GM19324 (cell line): ENCODE results near the gene MCF2L.

Source experiments
- ATAC-seq: cut with Tn5 transposase; IDR thresholded peaks from one replicate; pipeline ENCODE4 v1.9.1; 2021; ENCODE audit warnings: mild to moderate bottlenecking, moderate library complexity; ENCODE audit not compliant: unreplicated experiment, low FRiP score

MCF2L gene

DNA sequence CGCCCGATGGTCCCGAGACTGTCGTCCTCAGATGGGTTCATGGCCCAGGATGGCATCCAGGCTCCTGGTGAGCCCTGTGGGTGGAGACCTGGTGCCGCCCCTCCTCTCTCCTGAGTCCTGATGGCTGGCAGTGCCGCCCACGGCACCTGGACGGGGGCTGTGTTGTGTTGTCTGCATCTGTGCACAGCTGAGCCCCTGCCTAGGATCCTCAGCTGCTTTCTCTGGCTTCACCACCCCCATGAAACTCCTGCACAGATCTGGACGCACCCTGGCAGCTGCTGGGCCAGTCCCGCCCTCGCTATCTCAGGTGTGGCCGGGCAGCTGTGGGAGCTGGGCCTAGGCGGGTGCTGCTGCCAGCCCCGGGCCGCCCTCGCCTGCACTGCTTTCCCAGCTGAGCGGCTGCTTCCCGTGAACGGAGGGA is 27.7 kb downstream of the MCF2L start:
- ATAC-seq, result no peak

DNA sequence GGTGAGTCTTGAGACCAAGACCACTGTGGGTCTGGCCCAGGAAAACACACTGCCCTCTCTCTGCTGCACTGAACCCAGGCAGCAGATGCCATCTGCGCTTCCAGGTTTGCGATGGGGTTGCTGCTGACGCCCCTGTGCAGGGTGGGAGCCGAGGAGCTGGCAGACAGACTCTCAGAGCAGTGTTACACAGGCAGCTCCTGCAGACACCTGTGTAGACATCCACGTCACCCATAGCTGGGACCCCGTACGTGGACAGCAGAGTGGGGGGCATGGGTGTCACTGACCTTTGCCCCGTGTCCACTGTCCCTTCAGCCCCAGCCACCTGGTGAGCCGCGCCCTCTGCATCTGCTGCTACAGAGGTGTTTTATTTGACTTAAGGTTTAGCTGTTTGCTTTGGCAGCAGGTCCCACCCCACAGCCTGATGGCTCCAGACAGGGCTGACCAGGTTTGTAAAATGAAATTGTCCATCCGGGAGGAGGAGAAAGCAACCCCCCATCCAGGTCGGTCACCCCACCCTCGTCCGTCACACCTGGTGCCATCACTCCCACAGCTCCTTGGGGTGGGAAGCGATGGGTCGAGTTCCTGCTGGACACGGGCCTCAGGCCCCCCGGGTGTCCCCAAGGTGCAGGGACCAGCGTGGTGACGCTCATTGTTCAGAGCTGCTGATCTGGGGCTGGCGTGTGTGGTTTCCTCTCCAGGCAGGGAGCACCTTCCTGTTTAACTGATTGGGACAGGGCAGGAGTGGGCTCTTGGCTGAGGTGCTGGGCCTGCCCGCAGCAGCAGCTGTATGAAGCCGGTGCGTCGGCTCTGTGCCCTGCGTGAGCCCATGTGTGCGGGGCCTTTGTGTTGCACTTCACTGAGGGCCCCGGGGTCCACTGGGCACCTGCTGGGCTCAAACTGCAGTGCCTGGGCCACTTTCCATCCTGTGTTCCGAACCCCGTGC is 28.4 kb downstream of the MCF2L start:
- no peak for ATAC-seq

DNA sequence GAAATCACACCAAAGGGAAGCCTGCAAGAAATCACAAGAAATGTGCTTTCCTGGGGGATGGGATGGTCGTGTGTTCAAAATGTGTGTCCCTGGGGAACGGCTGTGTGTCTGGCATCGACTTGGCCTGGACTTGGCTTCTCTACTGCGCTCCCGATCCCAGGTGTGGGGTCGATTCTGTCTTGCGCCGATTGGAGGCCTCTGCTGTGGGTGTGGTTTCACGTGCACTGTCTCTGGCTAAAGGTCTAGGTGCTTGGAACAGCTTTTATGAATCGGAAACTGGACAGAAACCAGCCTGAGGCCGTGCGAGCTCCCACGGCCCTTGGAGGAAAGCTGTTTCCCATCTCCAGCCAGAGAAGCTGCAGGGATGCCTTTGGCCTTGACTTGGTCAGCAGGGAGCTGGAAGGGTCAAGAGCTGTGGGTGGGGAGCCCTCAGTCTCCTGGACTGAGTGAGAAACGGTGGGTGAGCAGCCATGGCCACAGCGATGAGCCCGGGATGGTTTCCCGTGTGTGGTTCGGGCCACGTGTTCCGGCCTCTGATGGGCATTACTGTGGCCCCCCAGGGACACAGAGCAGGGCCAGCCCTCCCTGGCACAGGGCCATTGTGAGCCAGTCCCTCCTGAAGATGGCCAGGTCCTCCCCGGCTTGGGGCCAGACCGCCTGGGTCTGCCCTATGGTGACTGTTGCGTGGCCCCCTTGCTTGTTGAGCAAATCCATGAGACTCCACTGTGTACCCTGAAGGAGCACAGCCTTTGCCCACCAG is 29.7 kb downstream of the MCF2L start:
- no peak for ATAC-seq

DNA sequence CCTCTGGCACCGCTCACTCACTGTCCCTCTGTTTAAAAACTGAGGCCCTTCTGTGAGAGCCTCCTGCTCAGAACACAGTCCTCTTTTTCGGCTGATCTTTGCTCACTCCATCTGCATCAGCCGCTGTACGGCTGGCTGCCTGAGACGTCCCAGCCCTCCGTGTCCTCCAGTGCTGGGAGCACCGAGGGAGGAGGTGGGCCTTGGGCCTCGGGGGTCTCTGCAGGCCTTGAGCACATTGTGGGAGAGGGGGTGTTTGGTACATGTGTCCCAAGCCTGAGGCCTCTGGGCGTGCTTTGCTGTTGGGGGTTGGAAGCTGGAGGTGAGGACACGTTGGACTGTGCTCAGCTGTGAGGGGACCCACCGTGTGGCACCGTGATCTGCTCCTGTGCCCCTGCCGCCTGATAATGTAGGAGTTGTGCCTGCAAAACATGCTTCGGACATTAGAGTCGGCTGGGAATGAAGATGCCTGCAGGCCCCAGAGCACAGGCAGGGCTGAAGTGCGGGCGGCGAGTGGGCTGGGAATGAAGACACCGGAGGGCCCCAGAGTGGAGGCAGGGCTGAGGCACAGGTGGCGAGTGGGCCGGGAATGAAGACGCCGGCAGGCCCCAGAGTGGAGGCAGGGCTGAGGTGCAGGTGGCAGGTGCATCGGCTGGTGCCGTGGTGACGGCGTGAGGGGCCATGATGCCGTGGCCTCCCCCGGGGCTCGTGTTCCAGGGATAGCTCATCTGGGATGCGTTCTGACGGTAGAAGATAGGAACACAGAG is 30.6 kb downstream of the MCF2L start:
- ATAC-seq, result no peak

DNA sequence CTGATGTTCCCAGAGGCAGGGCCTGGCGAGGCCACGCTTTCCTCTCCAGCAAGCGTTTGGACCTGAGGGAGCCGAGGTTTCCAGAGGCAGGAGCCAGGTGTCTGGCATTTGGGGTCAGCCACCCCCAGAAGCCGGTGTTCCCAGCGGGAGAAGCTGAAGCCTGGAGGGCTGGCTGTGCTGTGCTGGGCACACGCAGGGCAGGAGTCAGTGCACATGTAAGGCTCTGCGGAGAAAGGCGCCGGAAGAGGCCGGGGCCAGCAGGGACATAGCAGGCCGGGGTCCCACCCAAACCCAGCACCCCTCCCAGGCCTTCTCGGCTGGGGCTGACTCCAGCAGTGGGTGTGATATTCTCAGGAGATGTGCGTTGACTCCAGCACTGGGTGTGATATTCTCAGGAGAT is 31.6 kb downstream of the MCF2L start:
- ATAC-seq, result no peak

DNA sequence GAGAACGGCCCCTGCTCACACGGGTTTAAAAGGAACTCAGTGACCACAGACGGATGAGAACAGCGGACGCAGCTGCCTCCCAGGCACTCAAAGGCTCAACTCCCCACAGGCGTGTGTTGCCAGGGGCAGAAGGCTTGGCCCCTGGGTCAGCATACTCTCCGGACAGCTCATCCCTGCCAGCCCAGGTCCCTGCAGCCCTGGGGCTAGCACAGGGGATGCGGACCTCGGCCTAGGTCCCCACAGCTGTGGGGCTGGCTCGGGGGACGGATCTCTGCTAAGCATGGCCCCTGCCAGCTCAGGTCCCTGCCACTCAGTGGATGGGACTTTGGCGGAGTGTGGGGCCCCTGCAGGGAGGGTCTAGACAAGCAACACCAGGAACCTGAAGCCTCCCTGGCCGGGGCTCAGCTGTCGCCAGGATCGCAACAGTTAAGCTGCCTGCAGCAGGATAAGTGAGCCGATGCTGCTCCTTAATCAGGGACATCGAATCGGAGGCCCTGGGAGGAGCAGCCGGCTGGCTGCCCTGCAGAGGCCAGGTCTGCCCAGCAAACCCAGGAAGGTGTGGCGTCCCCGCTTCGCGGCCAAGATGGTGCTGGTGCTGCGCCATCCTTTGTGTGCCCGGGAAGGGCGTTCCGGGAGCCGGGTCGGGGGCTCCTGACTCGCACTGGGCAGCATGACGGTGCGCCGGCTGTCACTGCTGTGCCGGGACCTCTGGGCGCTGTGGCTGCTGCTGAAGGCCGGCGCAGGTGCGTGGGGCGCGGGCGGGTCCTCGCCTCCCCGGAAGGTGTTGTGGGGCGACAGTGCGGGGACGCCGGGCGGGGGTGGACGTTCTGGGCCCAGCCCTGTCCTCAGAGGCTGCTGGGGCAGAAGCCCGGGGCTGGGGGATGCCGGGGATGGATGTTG is 32.5 kb downstream of the MCF2L start:
- no peak for ATAC-seq

DNA sequence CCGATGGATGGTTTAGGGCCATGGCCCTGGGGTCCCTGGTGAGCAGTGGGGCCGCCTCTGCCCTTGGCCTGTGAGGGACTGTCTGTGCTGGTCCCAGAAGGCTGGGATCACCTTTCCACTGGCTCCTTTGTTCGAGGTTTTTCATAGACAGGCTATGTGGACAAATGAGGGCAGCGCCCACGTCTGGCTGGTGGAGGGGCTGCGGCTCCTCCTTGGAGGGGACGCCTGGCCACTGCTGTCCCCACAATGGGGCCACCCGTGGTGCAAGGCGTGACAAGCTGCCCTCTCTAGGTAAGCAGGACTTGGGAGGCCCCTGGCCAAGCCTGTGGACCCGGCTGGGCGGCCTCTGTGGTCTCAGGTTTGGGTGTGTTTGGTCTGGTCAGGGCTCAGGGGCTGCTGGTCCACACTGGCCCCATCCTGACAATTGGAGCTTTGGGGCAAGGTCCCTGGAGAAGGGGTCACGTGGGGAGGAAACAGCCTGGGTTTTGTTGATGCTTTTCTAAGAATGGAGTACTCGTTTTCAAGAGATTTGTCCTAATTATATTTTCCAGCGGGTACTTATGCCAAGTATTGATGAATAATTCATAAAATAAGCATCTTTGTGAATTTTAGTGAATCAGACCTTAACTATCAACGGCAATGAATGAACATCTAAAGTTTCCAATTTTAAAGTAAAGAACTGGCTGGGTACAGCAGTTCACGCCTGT is 33.3 kb downstream of the MCF2L start:
- no peak for ATAC-seq

DNA sequence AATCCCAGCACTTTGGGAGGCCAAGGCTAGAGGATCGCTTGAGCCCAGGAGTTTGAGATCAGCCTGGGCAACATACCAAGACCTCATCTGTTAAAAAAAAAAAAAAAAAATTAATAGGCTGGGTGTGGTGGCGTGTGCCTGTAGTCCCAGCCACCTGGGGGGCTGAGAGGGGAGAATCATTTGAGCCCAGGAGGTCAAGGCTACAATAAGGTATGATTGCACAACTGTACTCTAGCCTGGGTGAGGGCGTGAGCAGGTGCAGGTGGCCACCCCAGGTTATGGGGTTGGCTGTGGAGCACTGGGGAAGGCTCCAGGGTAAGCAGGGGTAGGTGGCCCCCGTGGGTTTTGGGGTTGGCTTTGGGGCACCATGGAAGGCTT is 33.9 kb downstream of the MCF2L start:
- ATAC-seq, result no peak

DNA sequence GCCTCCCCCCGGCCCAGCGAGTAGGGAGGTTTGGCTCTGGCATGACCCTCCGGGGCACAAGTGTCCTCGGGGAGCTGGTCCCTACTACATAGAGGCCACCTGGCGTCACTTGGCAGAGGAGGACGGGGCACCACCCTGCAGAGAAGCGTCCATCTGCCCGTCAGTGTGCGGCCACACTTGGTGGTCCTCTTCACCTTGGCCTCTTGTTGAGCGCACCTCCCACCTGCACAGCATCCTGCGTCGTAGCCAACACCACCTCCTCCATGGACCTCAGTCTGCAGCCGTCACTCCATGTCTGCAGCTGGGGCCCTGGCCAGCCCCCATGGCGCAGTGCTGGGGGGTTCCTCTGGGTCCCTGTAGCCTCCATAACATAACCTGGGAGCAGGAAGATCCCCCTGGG is 35.1 kb downstream of the MCF2L start:
- no peak for ATAC-seq

DNA sequence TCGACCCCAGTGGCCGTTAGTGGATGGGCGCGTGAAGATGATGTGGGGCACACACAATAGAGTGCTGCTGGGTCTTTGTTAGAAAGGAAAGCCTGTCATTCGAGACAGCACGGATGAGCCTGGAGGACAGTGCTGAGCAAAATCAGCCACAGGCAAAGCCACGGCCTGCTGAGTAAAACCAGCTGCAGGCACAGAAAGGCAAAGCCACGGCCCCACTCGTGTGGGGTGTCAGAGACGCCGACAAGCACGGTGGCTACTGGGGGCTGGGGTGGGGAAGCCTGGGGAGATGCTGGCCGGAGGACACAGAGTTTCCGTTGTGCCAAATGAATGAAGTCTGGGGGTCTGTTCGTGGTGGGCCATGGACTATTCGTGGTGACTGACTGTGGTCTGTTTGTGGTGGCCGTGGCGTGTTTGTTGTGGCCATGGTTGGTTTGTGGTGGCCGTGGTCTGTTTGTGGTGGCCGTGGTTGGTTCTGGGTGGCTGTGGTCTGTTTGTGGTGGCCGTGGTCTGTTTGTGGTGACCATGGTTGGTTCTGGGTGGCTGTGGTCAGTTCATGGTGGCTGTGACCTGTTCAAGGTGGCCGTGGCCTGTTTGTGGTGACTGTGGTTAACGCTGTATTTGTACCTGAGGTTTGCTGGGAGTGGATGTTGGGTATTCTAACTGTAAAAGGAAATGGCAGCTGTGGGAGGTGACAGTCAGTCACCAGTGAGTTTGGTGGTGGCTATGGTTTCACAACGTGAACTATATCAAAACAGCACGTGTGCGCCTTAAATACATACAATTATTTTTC is 36.3 kb downstream of the MCF2L start:
- ATAC-seq, result no peak

DNA sequence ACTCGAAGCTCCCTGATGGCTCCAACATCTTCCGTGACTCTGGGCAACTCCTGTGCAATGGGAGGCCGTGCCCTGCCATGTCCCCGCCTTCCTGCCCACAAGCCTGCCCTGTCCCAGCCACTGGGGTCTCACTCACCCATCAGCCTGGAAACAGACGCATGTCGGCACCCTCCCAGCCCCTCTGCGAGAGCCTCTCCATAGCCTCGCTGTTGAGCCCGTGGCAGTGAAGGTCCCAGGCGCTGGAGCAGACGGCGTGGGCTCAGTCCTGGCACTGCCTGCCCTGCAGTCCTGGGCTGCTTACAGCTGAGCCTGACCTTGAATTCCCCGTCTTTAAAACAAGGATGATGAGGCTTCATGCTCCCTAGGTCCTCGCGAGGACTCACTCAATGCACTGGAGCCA is 37.0 kb downstream of the MCF2L start:
- no peak for ATAC-seq

DNA sequence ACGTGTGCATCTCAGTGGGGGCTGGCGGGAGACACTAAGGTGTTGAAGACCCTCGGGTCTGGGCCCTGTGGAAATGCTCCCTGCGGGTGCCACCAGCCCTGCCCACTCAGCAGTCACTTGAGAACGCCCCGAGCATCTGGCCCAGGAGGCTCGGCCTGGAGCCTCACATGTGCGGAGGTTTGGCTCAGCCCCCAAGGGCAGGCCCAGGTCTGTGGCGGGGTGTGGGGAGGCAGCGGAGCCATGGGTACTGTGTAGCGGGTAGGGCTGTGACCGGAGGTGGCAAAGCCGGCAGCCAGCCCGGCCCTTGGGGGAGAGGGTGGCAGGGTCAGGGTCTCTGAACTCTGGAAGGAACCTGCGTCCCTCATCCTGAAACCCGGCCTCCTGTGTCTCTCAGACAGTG is 37.6 kb downstream of the MCF2L start:
- ATAC-seq, result no peak

DNA sequence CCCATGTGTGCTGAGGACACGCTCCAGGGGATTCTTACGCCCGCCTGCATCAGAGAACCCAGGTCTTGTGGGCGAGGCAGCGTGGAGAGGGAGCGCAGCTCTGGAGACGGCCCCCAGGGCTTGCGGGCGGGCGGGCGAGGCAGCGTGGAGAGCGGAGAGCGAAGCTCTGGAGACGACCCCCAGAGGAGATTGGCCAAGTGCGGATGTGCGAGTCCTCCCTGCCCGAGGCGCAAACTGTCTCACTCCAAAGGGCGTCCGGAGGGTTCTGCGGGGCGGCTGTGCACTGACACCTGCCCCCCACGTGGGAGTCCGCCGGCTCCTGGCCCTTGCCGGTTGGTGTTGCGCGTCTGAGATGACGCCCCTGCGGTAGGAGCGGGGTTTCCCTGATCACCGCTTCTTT is 39.8 kb downstream of the MCF2L start:
- ATAC-seq, result no peak

DNA sequence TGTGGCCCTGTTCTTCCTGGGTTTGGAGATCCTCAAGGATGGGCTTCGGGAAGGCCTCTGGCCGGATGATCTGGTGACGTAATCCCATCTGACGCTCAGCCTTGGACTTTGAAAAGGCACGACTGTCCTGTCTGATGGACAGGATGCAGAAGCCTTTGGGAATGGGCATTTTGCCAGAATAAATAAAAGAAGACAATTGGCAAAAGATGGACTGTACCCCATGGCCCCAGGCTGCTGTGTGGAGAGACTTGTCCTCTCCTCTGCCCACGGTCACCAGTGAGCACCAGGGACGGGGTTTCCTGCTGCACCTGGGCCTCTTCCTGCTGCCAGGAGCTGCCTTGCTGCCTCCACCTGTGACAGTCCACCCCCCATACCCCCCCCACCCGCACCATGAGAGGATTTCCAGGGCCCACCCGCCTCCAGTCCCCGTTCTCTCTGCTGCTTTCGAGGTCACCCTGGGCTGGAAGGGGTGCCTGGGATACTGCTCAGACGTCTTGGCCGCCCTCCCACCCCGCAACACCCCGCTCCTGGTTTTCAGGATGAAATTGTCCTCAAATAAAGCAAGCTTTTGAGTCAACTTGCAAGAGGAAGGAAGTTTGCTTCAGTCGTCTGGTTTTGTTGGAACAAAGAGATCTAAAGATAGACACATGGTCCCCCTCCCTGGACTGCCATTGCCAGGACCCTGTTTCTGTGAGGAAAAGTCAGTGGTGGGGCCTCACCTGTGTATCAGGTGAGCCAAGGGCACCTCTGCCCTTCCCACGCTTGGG is 40.9 kb downstream of the MCF2L start:
- ATAC-seq, result no peak

DNA sequence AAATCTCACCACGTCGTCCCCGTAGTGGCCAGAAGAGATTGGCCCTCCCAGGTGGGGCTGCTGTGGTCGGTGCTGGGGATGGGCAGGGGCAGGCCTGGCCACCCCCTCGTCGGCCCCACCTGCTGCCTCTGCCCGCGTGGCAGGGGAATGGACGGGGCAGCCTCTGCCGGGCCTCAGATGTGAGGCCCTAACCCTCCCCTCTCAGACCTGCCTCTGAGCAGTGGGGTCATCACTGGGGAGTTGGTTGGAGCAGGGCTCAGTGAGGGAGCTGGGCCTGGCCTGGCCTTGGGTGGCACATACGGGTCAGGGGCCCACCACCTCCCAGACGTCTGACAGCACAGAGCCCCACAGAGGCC is 41.5 kb downstream of the MCF2L start:
- ATAC-seq, result no peak

DNA sequence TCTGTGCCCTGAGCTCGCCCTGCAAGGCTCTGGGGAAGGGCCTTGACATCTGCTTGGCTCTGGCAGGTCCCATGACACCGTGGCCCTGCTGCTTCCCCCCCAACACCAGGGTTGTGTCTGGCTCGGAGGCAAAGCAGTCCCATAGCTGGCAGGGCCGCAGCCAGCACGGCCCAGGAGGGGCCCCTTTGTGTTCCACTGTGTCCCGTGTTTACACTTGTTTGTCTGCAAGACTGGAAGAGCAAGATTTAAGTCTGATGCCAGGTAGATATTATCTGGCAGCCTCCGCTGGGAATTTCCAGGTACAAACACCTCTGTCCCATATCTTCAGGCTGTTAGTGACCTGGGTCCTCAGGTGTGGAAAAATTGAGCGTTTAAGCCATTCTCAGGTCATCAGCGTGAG is 44.3 kb downstream of the MCF2L start:
- no peak for ATAC-seq

DNA sequence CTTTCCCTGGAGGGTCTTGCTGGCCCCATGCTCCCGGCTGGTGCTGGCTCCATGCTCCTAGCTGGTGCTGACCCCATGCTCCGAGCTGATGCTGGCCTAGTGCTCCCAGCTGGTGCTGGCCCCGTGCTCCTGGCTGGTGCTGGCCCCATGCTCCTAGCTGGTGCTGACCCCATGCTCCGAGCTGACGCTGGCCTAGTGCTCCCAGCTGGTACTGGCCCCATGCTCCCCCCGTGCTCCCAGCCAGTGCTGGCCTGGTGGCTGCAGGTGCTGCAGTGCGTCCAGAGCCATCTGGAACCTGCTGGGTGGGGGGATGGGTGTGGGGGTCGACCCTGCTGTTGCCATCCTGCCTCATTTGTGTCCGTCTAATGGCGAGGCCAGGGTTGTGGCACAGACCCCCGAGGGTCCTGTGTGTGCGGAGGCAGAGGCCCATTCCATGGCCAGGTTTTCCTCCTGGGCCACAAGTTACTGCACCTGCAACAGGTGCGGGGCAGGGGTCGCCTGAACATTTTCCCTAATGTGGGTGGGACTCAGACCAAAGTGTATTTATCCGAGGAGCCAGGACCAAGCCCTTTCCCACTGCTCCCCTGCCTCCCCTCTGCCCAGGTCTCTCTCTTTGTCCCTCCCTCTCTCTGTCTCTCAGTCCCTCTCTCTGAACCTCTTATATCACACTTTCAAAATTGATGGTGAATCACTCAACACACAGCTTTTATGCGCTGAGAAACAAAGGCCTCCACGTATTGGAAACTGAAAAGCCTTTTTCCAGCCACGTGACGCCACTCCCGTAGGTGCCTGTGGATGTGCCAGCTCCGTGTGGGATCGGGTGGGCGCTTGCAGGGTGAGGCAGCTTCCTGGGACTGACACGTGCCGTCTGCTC is 45.1 kb downstream of the MCF2L start:
- no peak for ATAC-seq
